Cortex of kidney (tissue), 1 donor: ENCODE measurements around the gene KLHL1.

Experiments used
- DNase-seq: peaks from one replicate; lab custom pipeline; 2025; lab: John Stamatoyannopoulos, UW

Gene KLHL1

DNA sequence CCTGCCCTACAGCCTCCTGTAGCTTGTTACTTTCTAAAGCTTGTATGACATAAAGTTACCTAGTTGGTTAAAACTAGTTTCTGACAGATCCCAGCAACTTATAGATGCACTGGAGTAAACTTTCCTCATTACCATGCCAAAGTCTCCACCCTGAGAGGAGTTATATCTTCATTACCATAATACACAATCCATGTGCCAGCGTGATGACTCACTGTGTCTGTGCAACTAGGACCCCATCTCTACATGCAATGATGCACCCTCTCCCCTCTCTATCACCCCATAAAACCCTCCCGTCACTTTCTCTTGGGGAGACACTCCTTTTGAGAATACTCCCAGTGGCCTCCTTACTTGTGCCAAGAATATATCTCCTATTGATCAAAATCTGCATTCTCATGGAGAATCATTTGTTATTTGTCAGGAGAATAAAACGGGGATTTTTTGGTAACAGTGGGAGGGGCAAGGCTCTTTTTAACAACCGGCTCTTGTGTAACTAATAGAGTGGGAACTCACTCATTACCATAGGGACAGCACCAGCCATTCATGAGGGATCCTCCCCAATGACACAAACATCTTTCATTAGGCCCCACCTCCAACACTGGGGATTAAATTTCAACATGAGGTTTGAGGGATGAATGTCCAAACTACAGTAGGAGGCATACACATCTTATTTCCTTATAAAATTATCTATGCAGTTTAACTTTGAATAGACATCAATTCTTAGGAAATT is 235.8 kb downstream of the KLHL1 start:
- no peak for DNase-seq

DNA sequence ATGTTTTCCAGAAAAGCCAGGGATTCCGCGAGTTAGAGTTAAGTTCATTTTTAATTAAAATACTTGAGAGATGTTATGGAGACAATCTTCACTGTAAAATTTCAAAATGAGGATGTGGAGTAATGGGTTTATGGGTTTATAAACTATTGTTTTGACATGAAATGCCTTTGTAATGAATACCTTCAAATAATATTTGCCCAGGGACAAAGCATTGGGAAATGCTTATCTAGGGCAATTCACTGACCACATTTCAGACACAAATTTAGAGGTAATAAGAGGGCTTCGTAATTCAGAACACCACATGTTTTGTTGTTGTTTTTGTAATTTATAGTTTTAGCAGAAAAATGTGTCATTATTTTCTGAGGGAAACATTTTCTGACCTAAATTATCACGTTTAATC is 241.7 kb downstream of the KLHL1 start:
- DNase-seq: no peak

DNA sequence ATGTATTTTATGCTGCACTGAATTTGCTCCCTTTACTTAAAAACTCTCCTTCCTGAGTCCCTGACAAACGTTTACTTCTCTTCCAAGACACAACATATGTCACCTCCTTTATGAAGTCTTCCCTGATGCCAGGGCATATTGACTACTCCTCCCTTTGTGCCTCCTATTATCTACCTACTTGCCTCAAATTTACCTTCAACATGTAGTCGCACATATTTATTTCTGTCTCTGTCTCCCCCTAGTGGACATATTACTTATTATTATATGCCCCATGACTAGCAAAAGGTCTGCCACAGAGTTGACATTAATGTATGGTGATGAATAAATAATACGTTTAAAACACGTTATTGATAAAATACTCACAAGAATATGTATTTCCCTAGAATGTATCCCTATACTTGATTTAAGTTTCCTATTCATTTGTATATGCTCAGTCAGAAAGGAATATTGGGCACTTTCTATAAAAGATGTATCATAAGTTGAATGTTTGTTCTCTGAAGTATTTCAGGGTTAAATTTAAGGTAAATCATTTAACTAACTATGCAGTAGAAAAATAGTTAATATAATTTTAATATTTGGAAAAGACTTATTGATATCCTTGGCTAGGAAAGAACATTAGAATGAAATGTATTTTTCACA is 250.9 kb downstream of the KLHL1 start:
- no peak for DNase-seq

DNA sequence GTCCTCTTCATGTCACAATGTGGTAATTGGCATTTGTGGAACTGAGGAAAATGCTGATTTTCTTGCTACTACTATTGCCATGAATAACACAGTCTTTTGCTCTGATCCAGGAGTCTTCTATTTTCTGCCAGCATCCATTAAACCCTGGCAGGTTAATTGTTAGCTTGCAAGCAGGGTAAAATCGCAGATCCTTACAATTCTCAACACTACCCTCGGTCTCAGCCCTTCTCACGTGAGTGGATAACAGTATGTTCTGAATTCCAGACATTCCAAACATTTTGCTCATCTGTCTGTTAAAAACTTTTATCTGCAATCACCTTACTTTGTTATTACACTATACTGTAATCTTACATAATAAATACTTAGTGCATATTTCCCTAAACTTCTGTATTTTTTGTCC is 251.9 kb downstream of the KLHL1 start:
- no peak for DNase-seq

DNA sequence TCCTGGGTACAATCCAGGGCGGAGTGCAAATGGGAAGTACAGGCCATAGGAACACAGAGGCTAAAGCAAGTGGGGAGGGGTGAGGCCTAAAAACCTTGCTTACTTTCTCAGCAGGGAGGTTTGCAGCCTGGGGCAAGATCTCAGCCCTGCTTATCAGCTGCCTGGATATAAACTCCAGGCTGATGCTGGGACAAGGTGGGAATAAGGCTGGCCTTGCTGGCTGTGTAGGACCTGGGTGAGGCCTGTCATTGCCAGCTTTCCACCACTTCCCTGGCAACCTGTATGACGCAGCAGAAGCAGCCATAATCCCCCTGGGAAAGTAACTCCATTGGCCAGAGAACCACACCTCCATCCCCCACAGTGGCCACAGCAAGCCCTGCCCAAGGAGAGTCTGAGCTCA is 279.7 kb downstream of the KLHL1 start:
- DNase-seq: no peak

DNA sequence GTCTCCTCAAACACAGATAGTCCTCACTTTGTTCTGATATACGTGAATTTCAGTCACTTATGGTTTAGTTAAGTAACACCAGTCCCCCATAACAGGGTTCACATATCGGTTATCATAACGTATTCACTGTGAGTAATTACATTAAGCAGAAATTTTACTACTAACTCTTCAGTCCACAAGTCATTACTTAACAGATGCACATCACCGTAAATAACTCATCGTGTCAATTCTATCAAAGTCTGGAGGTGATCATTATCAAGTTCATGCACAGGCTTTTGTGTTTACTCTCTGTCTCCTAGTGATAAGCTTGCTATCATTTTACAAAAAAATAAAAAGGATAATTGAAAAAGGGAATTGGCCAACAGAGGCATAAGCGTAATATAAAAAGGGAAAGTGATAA is 288.1 kb downstream of the KLHL1 start:
- no peak for DNase-seq

DNA sequence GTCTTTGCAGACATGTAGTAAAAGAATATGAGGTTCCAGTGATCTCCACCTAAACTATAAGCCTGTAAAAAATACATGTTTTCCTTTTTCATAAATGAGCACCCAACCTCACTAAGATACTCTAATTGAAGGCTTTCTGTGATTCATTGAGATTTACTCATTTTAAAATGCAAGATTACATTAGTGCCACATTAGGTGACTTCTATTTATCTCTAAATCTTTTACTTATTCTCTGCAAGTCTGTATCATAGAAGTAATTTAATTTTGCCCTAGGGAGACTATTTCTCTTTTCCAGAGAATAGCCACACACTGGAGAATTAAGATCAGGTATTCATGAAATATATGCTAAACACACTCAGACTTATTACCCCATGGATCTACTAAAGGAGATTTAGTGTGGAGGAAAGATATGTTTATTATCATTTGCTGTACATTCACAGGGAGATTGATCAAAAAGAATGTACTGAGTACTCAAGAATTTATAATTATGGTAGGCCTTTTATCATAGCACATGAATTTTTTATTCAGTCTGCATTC is 290.9 kb downstream of the KLHL1 start:
- DNase-seq: no peak

DNA sequence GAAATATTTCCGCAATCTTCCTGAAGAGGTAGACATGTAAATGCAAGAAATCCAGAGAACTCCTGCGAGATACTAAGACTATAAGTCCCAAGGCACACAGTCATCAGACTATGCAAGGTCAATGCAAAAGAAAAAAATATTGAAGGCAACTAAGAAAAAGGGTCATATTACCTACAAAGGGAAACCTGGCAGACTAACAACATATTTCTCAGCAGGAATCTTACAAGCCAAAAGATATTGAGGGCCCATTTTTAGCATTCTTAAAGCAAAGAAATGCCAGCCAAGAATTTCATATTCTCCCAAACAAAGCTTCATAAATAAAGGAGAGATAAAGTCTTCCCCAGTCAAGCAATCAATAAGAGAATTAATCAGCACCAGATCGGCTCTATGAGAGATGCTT is 299.1 kb downstream of the KLHL1 start:
- no peak for DNase-seq

DNA sequence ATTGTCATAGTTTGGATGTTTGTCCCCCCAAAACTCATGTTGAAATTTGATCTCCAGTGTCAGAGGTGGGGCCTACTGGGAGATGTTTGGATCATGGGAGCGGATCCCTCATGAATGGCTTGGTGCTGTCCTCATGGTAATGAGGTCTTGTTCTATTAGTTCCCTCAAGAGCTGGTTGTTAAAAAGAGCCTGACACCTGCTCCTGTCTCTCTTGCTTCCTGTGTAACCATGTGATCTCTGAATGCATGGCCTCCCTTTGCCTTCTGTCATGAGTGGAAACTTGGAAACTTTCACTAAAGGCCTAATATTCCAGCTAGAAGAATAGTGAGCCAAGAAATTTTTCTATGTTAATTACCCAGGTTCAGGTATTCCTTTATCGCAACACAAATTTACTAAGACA is 312.0 kb downstream of the KLHL1 start:
- DNase-seq: no peak

DNA sequence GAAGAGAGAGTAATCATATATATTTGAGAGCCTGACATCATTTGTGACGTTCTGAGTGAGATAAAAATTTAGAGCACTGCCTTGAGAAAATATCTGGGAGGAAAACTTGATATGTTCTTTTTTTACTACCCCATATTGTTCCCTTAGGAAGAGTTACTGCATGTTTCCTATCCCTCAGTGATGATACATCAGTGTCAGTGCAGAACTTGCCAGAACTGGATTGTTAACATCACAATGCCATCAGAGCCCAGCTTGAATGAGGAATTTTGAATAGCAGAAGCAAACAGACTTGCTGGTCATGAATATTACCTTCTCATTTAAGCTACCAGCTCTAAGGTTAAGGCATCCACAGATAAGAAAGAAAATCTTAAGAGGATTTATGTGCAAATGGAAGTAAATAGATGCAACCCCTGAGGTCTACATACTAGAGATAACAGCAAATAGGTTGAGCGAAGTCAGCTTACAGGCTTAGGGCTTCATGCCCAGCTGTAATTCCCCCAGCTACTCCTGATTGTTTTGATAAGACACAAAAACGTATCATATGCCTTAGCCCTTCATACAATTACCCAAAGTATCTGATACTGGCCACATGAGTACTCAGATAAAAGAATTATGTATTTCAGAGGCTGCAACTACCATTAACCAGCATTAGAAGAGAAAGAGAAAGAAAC is 314.3 kb downstream of the KLHL1 start:
- DNase-seq: no peak

DNA sequence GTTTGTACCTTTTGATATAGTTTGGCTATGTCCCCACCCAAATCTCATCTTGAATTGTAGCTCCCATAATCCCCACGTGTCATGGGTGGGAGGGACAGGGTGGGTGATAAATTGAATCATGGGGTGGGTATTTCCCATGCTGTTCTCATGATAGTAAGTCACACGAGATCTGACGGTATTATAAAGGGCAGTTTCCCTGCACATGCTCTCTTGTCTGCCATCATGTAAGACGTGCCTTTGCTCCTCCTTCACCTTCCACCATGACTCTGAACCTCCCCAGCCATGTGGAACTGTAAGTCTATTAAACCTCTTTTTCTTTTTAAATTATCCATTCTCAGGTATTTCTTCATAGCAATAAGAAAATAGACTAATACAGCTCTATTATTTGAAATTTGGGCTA is 331.3 kb downstream of the KLHL1 start:
- DNase-seq: no peak

DNA sequence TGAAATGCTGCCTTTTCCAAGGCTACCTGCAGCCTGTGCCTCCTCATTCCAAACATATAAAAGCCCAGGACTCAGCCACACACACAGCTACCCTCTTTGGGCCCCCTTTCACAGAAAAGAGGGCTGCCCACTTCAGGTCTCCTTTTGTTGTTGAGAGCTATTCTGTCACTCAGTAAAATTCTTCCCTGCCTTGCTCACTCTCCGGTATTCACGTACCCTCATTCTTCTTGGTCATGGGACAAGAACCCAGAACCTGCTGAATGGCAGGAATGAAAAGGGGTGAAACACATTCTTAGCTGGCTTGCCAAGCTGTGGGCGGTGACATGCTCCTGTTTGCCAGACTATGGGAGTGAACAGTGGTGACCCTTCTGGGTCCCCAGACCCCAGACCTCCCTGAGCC is 338.6 kb downstream of the KLHL1 start:
- DNase-seq: no peak

DNA sequence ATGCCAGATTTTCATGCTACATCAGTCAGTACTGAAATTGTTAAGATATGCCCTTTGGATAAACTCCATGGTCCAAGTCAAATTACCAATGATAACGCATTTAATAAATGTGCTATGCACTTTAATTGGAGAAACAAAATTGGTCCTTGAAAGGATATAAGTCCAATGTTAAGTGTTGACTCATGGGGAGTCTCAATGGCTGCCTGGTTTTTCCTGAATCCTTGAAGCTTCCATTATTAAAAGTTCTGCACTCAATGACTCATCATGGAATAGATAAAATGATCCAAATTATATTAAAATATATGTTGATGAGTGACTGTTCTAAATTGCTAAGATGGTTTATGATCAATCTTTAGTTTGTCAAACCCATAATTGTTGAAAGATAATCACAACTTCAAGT is 346.7 kb downstream of the KLHL1 start:
- no peak for DNase-seq

DNA sequence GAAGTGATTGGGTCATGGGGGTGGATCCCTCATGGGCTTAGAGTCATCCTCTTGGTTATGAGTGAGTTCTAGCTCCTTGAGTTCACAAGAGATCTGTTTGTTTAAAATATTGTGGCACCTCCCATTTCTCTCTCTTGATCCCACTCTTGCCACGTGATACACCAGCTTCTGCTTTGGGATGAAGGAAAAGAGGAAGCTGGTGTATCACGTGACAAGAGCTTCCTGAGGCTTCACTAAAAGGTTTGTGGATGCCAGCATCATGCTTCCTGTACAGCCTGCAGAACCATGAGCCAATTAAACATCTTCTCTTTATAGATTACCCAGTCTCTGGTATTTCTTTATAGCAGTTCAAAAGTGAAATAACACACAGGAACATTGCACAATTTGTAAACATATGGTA is 353.2 kb downstream of the KLHL1 start:
- DNase-seq: no peak

DNA sequence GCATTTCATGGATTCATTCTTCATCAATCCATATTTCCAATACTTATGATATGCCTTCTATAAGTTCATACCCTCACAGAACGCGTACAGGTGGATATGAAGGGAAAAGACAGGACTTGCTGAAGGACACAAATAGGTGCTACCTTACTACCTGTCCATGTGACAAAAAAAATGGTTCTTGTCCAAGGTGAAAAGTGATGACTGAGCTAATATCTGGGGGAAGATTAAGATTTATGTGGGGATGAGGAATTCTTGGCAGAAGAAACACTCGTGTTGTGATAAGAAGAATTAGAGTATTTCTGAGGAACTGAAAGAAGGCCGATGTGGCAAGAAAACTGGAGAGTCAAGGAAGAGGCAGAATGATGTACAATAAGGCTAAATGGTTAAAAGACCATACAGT is 357.0 kb downstream of the KLHL1 start:
- DNase-seq: no peak

DNA sequence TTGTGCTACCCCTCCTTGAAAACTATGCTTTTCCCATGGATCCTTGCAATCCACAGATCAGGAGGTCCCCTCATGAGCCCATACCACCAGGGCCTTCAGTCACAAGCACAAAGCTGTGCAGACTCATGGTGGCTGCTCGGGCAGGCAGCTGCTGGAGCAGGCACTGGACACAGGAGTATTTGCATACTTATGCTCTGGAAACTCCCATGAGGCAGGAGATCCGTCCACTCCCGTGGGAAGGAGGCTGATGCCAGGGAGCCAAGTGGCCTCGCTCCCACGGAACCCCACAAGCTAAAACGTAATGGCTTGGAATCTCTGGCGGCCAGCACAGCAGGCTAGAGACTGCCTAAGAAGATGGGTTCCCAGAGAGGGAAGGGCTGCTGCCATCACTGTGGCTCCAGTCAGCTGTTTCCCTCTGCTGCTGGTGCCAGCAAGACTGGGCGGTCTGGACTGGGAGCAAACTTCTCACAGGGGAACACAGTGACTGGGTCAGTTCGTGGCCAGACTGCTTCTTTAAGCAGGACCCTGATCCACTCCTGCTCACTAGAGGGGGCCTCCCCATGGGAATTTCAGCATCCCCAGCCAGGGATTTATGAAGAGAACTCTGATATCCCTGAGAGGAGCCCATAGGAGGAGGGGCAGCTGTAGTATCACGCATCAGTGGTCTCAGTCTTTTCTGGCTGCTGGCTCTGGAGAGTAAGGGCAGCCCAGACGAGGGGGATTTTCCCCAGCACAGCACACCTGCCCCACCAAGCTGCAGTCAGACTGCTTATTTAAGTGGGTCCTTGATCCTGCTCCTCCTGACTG is 370.9 kb downstream of the KLHL1 start:
- no peak for DNase-seq

DNA sequence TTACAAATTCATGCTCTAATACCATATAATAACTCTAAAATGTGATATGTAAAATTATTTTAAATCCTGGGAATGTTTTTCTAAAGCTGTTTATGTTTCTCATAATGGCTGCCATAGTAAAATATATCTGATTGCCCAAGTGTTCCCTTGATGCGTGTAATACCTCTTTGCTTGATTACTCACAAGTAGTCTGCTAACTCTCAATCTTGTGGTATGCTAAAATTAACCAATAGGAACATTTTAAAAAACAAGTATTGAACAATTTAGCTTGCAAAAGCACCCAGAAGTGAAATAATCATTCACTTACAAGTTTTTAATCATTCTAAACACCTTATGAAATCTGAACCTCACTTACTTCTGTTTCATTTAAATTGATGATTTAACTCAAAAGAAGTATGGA is 386.6 kb downstream of the KLHL1 start:
- DNase-seq: no peak

DNA sequence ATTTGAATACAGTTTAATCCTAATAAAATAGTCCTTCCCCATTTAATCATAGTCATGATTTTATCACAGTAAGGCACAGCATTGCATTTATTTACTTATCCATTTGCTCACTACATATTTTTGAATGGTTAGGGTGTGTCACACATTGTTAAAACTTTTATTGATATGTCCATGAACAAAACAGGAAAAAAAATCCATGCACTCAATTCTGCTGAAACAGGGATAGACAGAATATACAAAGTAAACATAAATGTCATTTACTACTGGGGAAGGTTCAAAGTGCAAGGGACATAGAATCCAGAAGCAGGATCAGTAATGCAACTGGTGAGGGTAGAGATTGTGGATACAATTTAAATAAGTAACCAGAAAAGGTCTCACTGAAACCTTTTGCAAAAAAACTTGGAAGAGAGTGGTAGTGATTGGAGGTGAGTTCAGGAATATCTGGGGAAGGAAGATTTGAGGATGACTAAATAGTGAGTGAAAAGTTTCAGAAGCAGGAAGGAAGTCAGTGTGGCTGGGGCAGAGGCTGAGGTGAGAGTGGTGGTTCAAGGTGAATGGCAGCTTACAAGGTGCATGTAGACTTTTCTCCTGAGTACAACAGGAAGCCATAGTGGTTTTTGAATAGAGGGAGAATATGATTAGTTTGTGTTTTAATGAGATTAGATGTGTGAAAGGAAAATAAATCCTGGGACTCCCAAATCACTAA is 387.8 kb downstream of the KLHL1 start:
- no peak for DNase-seq

DNA sequence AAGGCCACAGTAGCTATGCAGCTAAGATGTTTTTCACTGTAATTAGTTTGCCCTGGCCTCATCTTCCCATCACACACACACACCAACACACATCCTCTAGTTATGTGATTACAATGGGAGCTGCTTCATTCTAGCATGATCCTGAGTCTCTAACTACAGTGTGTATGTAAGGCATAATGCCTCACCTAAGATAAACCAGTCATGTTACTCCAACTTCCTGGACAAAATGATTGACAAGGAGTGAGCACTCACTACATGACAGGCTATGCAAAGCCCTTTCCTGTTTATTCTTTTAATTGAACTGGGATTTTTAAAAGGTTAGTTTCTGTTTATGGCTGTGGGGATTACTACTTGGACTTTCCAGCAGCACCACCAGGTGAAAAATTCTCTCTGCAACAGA is 401.4 kb downstream of the KLHL1 start:
- DNase-seq: no peak

DNA sequence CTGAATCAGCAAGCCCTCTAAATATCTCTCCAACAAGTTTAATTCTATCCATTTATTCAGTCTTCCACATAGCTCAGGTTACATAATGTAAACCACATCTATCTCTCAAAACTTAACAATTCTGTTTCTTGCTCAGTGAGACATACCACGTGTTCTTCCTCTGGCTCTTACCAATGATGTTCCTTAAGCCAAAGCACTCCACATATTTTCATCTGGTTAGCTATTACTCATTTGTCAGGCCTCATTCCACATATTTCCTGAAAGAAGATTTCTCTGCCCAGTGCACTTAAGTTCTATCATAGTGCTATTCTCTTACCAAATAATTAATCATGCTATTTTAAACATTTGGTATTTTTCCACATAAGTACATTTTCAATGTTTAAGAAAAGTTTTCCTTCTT is 403.9 kb downstream of the KLHL1 start:
- DNase-seq: no peak

DNA sequence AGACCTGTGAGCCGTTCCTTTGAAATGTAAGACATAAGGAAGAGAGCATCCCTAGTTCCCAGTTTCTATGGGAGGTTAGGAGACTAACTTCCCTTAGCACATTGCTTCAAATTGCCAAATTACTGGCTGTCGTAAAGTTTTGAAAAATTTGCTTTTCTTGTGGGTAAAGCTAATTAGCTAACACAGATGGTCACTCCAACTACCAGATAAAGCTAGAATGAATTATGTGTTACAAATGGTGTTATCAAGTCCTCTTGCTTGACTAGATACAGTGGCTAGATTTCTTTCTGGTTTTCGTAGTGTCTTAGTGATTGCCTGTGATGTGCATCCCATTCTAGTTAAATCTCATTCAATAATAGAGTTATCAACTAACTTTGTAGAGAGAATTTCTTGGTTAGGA is 417.3 kb downstream of the KLHL1 start:
- no peak for DNase-seq
